ENCODE data around the gene PPAN.

PPAN gene

DNA sequence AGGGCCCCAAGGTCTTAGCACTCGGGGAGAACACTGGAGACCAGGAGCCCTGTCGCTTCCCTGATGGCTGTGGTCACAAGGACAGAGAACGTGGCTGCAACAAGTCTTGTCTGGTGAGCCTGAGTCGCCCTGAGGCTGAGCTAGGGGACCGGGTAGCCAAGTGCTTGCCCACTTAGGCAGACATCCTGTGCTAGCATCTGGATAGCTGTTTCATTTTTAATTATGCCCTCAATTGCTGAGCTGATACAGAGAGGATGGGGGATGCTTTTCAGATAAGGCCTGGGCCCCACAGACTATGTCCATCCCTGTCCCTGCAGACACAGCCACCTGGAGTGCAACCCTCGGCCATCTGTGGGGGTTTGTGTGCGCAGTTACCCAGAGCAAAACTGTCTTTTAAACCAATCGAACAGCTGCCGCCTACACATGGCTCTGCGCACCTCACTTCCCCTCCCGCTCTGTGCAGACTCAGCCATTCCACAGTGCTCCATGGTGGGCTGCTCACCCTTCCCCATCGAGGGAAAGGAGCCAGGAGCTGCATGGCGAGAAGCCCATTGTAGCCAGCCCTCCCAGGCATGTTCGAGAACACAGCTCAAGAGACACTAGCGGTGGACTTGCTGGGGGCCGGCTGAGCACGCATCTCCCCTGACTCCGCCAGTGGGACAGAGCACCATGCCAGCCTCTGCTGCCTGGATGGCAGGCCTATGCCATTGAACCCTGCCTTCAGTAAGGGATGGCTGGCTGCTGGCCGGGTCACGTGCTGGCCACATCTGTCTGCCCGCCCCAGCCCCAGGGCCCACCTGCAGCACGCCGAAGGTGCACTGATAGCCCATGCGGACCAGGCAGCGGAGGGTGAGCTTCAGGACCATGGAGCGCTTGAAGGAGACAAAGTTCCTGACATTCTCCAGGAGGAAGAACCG is 33.0 kb downstream of the PPAN start:
- no peaks in the 10 kb centered on the region for H3K9me3 ChIP-seq (ENCODE audit: insufficient read depth, low read length)
- no peaks in the 10 kb centered on the region for H3K9me2 ChIP-seq (replicated peaks; ENCODE audit: insufficient read depth, low read length)
- H3K4me3 ChIP-seq (ENCODE audit: insufficient read depth, low read length, poor library complexity, severe bottlenecking), result no peak overlapping the region
- H4K20me1 ChIP-seq (ENCODE audit: low read depth, low read length), result no peaks in the 10 kb centered on the region
- no peak overlapping the region for H3K4me2 ChIP-seq (ENCODE audit: low read depth, low read length, poor library complexity, severe bottlenecking)
- no peak overlapping the region for H3K27ac ChIP-seq (ENCODE audit: low read depth, low read length)
- no peaks in the 10 kb centered on the region for H3F3A ChIP-seq (ENCODE audit: insufficient read depth)
- H3K79me2 ChIP-seq (ENCODE audit: insufficient read depth, low read length), result 0 out of 2 replicates have a peak, but pooled peaks cover 4% of the 10 kb centered on the region
- H3K9ac ChIP-seq (ENCODE audit: low read length), result no peak overlapping the region
- peaks cover 33% of the 10 kb centered on the region; the same call in 1 of the 2 replicates for H3K36me3 ChIP-seq (ENCODE audit: low read length)
- no peak overlapping the region for H2AFZ ChIP-seq (ENCODE audit: low read depth, low read length, severe bottlenecking)
- TF ChIP-seq, protein P1, sequence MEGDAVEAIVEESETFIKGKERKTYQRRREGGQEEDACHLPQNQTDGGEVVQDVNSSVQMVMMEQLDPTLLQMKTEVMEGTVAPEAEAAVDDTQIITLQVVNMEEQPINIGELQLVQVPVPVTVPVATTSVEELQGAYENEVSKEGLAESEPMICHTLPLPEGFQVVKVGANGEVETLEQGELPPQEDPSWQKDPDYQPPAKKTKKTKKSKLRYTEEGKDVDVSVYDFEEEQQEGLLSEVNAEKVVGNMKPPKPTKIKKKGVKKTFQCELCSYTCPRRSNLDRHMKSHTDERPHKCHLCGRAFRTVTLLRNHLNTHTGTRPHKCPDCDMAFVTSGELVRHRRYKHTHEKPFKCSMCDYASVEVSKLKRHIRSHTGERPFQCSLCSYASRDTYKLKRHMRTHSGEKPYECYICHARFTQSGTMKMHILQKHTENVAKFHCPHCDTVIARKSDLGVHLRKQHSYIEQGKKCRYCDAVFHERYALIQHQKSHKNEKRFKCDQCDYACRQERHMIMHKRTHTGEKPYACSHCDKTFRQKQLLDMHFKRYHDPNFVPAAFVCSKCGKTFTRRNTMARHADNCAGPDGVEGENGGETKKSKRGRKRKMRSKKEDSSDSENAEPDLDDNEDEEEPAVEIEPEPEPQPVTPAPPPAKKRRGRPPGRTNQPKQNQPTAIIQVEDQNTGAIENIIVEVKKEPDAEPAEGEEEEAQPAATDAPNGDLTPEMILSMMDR (IDR thresholded peaks at IDR 0.05; ENCODE audit: insufficient read depth, low read length, poor library complexity, severe bottlenecking), result no peak
- no peak for TF ChIP-seq EZH2phosphoT487 (conservative IDR thresholded peaks at IDR 0.05; ENCODE audit: low read length)
- no peaks in the 10 kb centered on the region for H3K27me3 ChIP-seq (ENCODE audit: low read length)

DNA sequence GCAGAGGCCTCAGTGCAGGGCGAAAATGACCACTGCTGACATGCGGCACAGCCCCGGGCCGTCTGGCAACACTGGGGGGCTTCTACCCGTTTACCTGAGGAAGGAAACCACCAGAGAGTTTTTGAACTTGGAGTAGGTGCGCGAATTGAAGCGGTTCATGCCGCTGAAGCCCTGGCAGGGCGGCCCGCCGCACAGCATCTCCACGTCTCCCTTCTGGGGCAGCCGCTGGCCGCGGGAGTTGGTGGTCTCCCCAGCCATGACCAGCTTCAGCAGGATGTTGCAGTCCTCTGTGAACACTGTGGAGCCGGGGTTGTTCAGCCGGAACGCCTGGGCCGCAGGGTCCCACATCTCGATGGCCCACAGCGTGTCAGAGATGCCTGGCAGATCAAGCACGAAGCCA is 33.8 kb downstream of the PPAN start:
- no peaks in the 10 kb centered on the region for H3F3A ChIP-seq (ENCODE audit: insufficient read depth)
- H3K4me3 ChIP-seq (ENCODE audit: insufficient read depth, low read length, poor library complexity, severe bottlenecking), result no peak overlapping the region
- no peak overlapping the region for H3K9ac ChIP-seq (ENCODE audit: low read length)
- no peak overlapping the region for H3K4me2 ChIP-seq (ENCODE audit: low read depth, low read length, poor library complexity, severe bottlenecking)
- H3K79me2 ChIP-seq (ENCODE audit: insufficient read depth, low read length), result 0 out of 2 replicates have a peak, but pooled peaks cover 4% of the 10 kb centered on the region
- no peaks in the 10 kb centered on the region for H4K20me1 ChIP-seq (ENCODE audit: low read depth, low read length)
- no peaks in the 10 kb centered on the region for H3K27me3 ChIP-seq (ENCODE audit: low read length)
- no peaks in the 10 kb centered on the region for H3K9me3 ChIP-seq (ENCODE audit: insufficient read depth, low read length)
- H3K27ac ChIP-seq (ENCODE audit: low read depth, low read length), result no peak overlapping the region
- peaks cover 35% of the 10 kb centered on the region; the same call in 1 of the 2 replicates for H3K36me3 ChIP-seq (ENCODE audit: low read length)
- H3K9me2 ChIP-seq (replicated peaks; ENCODE audit: insufficient read depth, low read length), result no peaks in the 10 kb centered on the region
- no peak overlapping the region for H2AFZ ChIP-seq (ENCODE audit: low read depth, low read length, severe bottlenecking)
- no peak for TF ChIP-seq EZH2phosphoT487 (conservative IDR thresholded peaks at IDR 0.05; ENCODE audit: low read length)
- TF ChIP-seq, protein P1 (IDR thresholded peaks at IDR 0.05; ENCODE audit: insufficient read depth, low read length, poor library complexity, severe bottlenecking), result no peak

DNA sequence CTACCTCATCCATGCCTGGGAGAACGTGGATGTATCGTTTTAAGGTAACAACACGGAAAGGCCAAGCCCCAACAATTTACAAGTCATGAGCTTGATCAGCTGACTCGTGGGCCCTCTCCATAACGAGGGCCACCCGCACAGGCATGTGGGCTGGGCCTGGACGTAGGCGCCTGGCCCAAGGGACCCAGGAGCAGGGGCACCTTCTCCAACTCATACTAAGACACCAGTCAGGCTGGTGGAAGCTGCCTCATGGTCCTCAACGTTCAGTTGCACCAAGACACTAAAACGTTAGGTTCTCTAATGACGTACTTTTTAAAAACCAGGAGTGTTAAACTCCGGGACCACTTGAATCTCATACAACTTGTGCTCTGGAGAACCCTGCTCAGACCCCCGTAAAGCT is 35.3 kb downstream of the PPAN start:
- Histone ChIP-seq H3K4me2 (ENCODE audit: low read depth, low read length, poor library complexity, severe bottlenecking) (no peak overlapping the region), H2AFZ (ENCODE audit: low read depth, low read length, severe bottlenecking) (no peak overlapping the region), H4K20me1 (ENCODE audit: low read depth, low read length) (no peaks in the 10 kb centered on the region; the same call in 1 of the 2 replicates), H3F3A (ENCODE audit: insufficient read depth) (no peaks in the 10 kb centered on the region), H3K4me3 (ENCODE audit: insufficient read depth, low read length, poor library complexity, severe bottlenecking) (no peak overlapping the region), H3K36me3 (ENCODE audit: low read length) (peaks cover 46% of the 10 kb centered on the region; the same call in 1 of the 2 replicates), H3K79me2 (ENCODE audit: insufficient read depth, low read length) (0 out of 2 replicates have a peak, but pooled peaks cover 4% of the 10 kb centered on the region), H3K9ac (ENCODE audit: low read length) (no peak overlapping the region), H3K27me3 (ENCODE audit: low read length) (no peaks in the 10 kb centered on the region), H3K9me2 (replicated peaks; ENCODE audit: insufficient read depth, low read length) (no peaks in the 10 kb centered on the region), H3K27ac (ENCODE audit: low read depth, low read length) (no peak overlapping the region), H3K9me3 (ENCODE audit: insufficient read depth, low read length) (no peaks in the 10 kb centered on the region)
- TF ChIP-seq EZH2phosphoT487 (conservative IDR thresholded peaks at IDR 0.05; ENCODE audit: low read length), result no peak
- TF ChIP-seq, protein P1 (IDR thresholded peaks at IDR 0.05; ENCODE audit: insufficient read depth, low read length, poor library complexity, severe bottlenecking), result no peak

Data from SU-DHL-6 (cell line).